Stimulated activated naive CD8-positive, alpha-beta T cell treated with anti-CD3 and anti-CD28 coated beads, Interleukin-15, amount 100 ng/mL, for 72 hours (primary cell): ENCODE results near the gene TMEFF2.

Experiments used
- ATAC-seq: fragments of 150-1000 bp; cut with Tn5 transposase; 2 replicates; pipeline ENCODE4 v1.10.0; 2021; ENCODE audit warnings: mild to moderate bottlenecking, moderate library complexity
- DNase-seq, 2 donors: peaks; one replicate each; pipeline ENCODE4 v3.0.0; 2021 to 2022
- H3K27ac Mint-ChIP-seq, 2 donors: one replicate each; pipeline ENCODE4 v1.8.0; 2022; ENCODE audit warnings: mild to moderate bottlenecking in 2 of 2, mixed read lengths in 2 of 2, moderate library complexity in 2 of 2
- H3K27me3 Mint-ChIP-seq: one replicate; pipeline ENCODE4 v1.8.0; 2022; ENCODE audit warnings: mixed read lengths
- H3K4me1 Mint-ChIP-seq: one replicate; pipeline ENCODE4 v1.8.0; 2022; ENCODE audit warnings: mild to moderate bottlenecking, mixed read lengths
- H3K4me3 Mint-ChIP-seq, 2 donors: one replicate each; pipeline ENCODE4 v1.8.0; 2022; ENCODE audit warnings: mild to moderate bottlenecking in 2 of 2, mixed read lengths in 2 of 2, moderate library complexity in 1 of 2
- H3K9me3 Mint-ChIP-seq, 2 donors: one replicate each; pipeline ENCODE4 v1.8.0; 2022; ENCODE audit warnings: mixed read lengths in 2 of 2

TMEFF2 gene

DNA sequence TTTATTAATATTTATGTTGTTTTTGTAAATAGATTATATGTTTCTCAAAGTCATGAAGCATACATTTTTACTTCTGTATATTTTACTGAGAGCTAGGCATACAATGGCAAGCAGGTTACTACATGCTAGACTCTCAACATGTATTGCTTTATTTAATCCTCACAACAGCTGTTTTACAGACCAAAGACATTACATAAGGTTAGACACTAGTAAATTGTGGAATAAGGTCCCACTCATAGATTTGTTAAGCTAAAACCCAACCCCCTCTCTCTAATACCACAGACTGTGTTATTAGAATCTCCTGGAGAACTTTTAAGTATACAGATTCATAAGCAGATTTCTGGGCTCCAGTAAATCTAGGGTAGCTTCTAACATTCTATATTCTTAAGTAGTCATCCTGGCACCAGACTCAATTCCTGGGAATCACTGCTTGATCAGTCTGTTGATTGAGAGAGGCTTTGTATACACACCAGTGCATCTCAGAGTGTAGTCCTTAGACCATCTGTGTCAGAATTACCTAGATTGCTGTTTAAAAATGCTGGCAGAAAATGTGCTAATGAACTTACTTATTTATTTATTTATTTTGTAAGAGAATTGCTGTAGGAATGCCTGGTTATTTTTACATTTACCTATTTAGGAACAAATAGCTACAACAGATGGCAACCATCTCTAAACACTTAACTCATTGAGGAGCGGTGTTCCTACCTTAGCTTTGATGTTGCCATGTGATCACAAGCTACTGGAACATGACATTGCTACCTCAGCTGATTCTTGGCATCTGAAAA lies 194.3 kb downstream of the TMEFF2 start:
- ATAC-seq, result no peak
- Mint-ChIP-seq H3K4me1 (no peaks in the 10 kb centered on the region), H3K4me3 (no peak overlapping the region), H3K27me3 (no peaks in the 10 kb centered on the region), H3K27ac (no peak overlapping the region), H3K9me3 (no peaks in the 10 kb centered on the region)
- DNase-seq, result no peak

DNA sequence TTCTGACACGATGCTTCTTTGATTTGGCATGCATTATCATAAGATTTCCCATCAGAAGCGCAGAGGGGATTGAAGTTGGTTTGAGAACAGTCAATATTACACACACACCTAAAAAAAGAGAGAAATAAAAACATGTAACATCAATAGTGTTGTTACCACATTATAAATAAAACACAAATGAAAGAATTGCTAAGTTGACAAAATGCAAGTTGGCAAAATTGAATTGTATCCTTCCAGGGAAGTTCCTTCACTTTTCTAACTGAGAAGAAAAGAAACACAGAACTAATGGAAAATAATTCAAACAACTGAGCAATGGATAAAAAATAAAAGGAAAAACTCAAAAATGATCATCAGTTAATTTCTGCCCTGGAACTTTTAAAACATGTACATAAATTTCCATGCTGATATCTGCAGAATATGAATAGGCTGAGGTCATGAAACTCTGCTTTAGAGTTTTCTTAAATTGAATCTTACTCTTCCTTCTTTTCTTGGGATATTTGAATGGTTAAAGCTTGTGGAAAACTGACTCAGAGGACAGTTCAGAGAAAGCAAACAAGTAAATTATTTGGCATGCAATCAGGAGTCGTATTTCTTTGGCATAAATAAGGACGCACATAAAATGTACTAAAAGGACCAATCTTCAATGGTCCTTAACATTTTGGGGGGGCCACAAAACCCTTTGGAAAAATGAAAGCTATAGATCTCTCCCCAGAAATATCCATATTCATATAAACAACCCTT lies 195.5 kb downstream of the TMEFF2 start:
- Mint-ChIP-seq H3K4me3 (no peak overlapping the region), H3K27ac (no peak overlapping the region), H3K4me1 (no peaks in the 10 kb centered on the region), H3K27me3 (no peaks in the 10 kb centered on the region), H3K9me3 (no peaks in the 10 kb centered on the region)
- DNase-seq (no peak), ATAC-seq (no peak)

DNA sequence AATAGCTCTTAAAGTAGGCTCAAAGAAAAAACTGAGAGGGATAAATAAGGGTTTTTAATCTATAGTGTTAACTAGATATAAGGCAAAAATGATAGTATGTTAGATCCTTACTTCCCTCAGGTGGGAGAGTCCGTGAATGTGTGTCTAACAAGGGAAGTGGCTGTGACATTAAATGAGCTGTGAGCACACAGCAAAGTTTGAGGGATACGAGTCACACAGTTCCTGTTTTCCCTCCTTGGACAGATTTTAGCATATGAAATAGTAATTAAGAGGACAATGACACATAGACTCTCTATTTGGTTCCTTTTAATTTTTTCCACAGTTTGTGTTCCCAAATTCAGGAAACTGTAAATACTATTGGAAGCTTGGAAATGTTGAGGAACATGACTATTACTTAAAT lies 199.4 kb downstream of the TMEFF2 start:
- ATAC-seq, result no peak

DNA sequence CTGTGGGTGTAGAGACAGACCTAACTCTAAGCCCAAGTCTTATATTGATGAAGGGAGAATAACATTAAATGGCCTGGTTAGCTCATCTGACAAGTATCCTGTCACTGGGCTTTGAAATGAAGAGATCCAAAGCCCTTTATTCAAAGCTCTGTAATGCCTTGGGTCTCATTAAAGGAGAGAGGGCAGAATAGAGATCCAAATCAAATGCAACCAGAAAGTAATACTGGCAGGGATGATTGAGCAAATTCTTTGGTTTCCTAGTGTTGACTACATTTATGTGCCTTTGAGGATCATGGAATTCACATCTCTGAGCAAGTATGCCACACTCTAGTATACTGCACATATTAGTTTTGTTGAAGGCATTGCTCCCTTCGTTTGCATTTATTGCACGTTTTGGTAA lies 200.0 kb downstream of the TMEFF2 start:
- no peak overlapping the region for H3K4me3 Mint-ChIP-seq
- no peaks in the 10 kb centered on the region for H3K27me3 Mint-ChIP-seq
- no peak overlapping the region for H3K27ac Mint-ChIP-seq
- H3K9me3 Mint-ChIP-seq, result no peaks in the 10 kb centered on the region
- H3K4me1 Mint-ChIP-seq, result no peaks in the 10 kb centered on the region
- no peak for DNase-seq
- ATAC-seq, result no peak

More for the DNA sequence above, 199.4 kb downstream of the TMEFF2 start:
- Mint-ChIP-seq H3K9me3 (no peaks in the 10 kb centered on the region), H3K27ac (no peak overlapping the region), H3K27me3 (no peaks in the 10 kb centered on the region), H3K4me1 (no peaks in the 10 kb centered on the region), H3K4me3 (no peak overlapping the region)
- no peak for DNase-seq

DNA sequence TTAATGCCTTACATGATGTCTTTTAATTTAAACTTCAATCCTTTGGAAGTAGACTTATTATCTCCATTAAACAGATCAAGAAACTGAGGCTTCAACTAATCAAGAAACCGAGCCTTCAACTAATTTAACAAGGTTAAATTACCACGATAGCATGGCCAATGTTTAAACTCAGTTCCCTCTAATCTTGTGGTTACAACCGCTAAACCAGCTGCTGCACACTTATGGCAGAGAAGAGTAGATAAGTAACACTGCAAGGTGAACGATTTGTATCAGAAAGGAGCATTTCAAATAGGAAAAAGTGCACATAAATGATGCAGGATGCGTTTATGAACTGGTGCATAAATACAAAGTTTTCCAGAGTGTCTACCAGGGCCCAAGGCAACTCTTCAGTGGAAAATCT lies 203.3 kb downstream of the TMEFF2 start:
- Mint-ChIP-seq H3K27me3 (no peaks in the 10 kb centered on the region), H3K4me3 (no peak overlapping the region), H3K4me1 (no peaks in the 10 kb centered on the region), H3K27ac (no peak overlapping the region), H3K9me3 (no peaks in the 10 kb centered on the region)
- DNase-seq (no peak), ATAC-seq (no peak)

DNA sequence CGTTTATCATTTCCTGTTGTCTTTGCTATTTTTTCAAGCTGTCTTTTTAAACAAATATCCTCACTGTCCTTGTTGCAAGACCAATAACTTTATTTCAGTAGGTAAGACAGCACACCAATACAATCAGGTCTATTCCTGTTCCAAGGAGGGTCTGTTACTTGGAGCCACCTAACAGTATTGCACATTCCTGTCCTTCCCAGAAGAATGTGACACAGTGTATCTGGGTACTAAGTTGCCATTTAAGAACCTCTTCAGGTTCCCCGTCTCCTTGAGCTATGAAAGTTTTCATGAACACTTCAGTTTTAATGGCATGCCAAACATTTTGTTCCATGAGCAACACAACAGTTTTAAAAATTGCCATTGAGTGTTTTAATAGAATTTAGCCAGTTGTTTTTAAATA lies 209.0 kb downstream of the TMEFF2 start:
- H3K27me3 Mint-ChIP-seq, result no peaks in the 10 kb centered on the region
- DNase-seq (no peak), ATAC-seq (no peak)
- H3K27ac Mint-ChIP-seq, result no peak overlapping the region
- no peak overlapping the region for H3K4me3 Mint-ChIP-seq
- no peaks in the 10 kb centered on the region for H3K9me3 Mint-ChIP-seq
- H3K4me1 Mint-ChIP-seq, result no peaks in the 10 kb centered on the region

DNA sequence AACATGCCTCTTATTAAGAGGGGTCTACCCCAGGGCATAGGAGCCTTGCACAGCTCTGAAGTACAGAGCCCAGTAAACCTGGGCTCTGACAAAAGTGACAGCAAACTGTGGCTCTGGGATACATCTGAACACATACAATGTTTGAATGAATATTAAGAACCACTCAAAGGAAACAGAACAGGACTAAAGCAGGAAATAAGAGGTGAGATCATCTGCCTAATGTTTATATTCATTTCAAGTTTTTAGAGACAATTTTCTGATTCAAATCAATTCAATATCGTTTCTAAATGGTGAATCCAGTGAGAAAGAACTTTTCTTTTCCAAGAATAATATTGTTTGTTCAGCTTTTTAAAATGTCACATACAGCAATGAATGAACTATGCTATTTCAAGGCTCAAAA lies 211.1 kb downstream of the TMEFF2 start:
- DNase-seq (no peak), ATAC-seq (no peak)
- no peak overlapping the region for H3K27ac Mint-ChIP-seq
- H3K9me3 Mint-ChIP-seq, result no peaks in the 10 kb centered on the region
- no peaks in the 10 kb centered on the region for H3K27me3 Mint-ChIP-seq
- H3K4me3 Mint-ChIP-seq, result no peak overlapping the region
- H3K4me1 Mint-ChIP-seq, result no peaks in the 10 kb centered on the region

DNA sequence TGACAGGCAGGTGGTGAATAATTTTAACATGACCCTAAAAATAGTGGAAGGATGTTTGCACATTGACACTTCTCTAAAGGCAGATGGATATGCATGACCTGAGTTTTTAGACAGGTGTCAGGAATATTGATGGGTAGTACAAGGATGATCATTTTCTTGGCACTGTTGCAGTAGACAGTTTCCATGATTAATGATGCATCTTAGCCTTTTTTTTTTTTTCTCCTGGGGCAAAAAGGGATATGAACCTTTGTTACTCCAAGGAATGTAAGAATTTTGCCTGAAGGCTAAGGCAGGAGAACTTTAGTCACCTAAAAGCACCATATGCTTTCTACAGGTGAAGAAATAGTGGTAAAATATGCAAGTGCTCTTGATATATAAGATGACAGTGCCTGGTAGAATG lies 211.5 kb downstream of the TMEFF2 start:
- H3K27me3 Mint-ChIP-seq, result no peaks in the 10 kb centered on the region
- no peaks in the 10 kb centered on the region for H3K9me3 Mint-ChIP-seq
- no peak overlapping the region for H3K27ac Mint-ChIP-seq
- ATAC-seq (no peak), DNase-seq (no peak)
- H3K4me1 Mint-ChIP-seq, result no peaks in the 10 kb centered on the region
- H3K4me3 Mint-ChIP-seq, result no peak overlapping the region

DNA sequence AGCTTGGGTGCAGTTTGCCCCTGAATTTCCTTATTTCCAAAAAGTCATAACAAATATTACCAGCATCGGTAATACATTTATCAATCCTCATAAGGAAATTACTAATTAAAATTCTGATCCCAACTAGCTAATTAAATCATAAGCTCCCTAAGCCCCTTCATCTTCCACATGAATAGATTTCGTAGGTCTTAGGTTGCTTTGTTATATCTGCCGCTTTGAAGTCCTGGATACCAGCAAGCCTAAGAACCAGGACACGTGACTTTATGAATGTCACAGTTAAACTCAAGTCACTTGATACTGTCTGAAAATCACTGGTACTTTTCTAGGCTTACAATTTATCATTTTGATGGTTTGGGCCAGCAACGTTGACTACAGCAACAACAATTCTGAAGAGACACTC lies 213.0 kb downstream of the TMEFF2 start:
- Mint-ChIP-seq H3K4me1 (no peaks in the 10 kb centered on the region), H3K9me3 (no peaks in the 10 kb centered on the region), H3K4me3 (no peak overlapping the region), H3K27ac (no peak overlapping the region), H3K27me3 (no peaks in the 10 kb centered on the region)
- no peak for DNase-seq
- ATAC-seq, result no peak

DNA sequence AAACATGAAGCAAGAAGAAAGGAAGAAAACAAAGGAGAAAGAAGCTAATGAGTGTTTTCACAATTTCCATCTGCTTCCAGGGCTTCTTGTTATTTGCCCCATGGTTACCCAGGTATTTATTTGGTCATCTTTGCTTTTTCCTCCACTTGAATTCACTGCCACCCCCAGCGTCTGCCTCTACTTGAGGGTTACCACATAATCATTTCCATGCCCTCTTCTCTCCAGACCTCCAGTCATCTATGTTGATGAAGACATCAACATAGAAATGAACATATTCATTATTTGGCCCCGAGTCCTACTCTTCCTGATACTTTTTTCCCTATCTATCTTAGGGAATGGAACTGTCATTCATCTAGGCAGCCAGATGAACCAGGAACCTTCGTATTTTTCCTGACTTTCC lies 214.2 kb downstream of the TMEFF2 start:
- Mint-ChIP-seq H3K27me3 (no peaks in the 10 kb centered on the region), H3K27ac (no peak overlapping the region), H3K4me1 (no peaks in the 10 kb centered on the region), H3K9me3 (no peaks in the 10 kb centered on the region), H3K4me3 (no peak overlapping the region)
- ATAC-seq (no peak), DNase-seq (no peak)

DNA sequence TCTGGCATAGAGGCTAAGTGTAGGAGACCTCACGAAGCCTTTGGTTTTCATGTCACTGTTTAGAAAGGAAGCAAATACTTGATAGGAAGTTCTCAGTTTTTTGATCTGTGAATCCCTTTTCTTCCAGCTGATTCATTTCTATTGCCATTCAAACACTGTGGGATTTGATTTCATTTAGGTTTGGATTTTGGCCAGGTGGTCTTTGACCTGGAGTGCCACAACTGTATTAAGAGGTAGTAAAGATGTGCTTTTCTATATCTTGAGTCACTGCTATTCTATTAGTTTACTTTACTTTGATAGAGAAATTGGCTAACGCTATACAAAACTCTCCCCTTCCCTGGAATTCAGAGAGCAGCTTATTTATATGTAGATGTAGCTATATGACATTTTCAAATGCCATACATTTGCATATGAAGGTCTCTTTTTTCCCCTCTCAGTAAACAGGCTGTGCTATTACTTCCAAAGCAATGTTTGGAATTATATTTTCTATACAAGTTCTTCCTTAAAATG lies 215.5 kb downstream of the TMEFF2 start:
- ATAC-seq (no peak), DNase-seq (no peak)
- Mint-ChIP-seq H3K27me3 (no peaks in the 10 kb centered on the region), H3K9me3 (no peaks in the 10 kb centered on the region), H3K4me3 (no peak overlapping the region), H3K4me1 (no peaks in the 10 kb centered on the region), H3K27ac (no peak overlapping the region)

DNA sequence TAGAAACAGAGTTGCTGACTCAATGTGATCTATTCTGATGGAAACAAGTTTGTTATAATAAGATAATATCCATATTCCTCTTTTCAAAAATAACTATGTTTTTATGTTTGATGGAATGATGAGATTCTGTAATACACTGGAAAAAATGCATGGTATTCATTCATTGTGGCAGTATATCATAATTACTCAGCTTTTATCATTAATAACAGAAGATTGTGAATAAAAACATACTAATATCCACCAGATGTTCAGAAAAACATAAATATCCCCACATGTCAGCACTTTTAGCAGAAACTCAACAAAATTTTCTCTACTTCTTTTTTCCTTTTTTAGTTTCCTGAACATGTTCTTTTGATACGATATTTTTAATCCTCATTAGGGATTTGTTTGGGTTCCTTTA lies 217.0 kb downstream of the TMEFF2 start:
- ATAC-seq (no peak), DNase-seq (no peak)
- H3K27me3 Mint-ChIP-seq, result no peaks in the 10 kb centered on the region
- no peak overlapping the region for H3K27ac Mint-ChIP-seq
- H3K9me3 Mint-ChIP-seq, result no peaks in the 10 kb centered on the region
- no peak overlapping the region for H3K4me3 Mint-ChIP-seq
- H3K4me1 Mint-ChIP-seq, result no peaks in the 10 kb centered on the region

DNA sequence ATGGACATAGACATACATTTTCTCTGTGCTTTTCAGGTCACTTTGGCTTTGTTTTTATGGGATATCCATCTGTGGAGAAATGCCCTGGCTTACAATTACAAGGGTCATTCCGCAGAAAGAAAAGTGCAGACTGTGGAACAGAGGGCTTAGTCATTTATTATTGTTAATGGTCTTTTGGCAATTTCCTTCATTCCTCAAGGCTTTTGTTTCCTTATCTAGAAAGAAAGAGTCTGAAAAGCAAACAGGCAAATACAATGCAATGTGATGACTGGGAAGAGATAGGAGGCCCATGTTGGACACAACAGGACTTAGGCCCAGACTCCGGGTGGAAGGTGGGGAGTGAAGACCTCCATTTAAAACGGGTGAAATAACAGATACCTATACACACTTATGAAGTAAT lies 218.3 kb downstream of the TMEFF2 start:
- no peak for DNase-seq
- Mint-ChIP-seq H3K4me3 (no peak overlapping the region), H3K9me3 (no peaks in the 10 kb centered on the region), H3K4me1 (no peaks in the 10 kb centered on the region), H3K27ac (no peak overlapping the region), H3K27me3 (no peaks in the 10 kb centered on the region)
- ATAC-seq, result no peak

DNA sequence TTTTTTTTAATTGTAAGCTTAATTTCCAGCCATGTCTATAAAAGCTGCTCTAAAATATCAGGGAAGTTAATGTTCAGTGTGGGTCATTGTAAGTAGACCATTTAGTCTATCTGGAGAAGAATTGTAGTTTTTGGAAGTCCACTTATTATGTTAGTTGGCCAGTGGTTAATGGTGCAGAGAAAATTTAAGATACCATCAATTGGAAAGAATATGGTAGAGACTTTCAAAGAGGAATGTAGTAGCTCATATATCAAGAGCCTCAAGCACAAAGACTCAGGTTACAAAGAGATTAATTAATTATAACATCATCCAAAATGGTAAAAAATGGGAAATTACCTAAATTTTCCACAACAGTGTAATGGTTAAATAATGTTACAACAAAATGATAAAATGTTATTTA lies 220.1 kb downstream of the TMEFF2 start:
- DNase-seq (no peak), ATAC-seq (no peak)
- Mint-ChIP-seq H3K4me1 (no peaks in the 10 kb centered on the region), H3K27me3 (no peaks in the 10 kb centered on the region), H3K27ac (no peak overlapping the region), H3K9me3 (no peaks in the 10 kb centered on the region), H3K4me3 (no peak overlapping the region)

DNA sequence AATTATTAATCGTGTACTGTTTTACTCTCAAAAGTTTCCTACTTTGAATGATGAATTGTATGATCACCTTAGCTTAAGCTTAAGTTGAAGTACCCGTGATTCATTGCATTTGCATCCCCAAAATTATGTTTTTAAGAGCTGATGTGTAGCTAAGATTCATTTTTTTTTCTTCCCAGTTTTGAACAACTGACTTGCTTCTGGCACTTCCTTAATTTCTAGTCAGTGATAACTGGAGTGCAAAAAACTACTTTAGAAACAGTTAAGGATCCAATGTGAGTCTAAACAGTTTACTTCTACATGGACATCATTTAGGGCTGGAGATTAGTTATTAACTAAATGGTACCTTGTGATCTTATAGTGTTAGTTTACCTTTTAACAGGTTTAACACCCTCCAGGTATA lies 223.9 kb downstream of the TMEFF2 start:
- Mint-ChIP-seq H3K27me3 (no peaks in the 10 kb centered on the region), H3K9me3 (no peaks in the 10 kb centered on the region), H3K4me3 (no peak overlapping the region), H3K27ac (no peak overlapping the region), H3K4me1 (no peaks in the 10 kb centered on the region)
- DNase-seq, result no peak
- no peak for ATAC-seq

DNA sequence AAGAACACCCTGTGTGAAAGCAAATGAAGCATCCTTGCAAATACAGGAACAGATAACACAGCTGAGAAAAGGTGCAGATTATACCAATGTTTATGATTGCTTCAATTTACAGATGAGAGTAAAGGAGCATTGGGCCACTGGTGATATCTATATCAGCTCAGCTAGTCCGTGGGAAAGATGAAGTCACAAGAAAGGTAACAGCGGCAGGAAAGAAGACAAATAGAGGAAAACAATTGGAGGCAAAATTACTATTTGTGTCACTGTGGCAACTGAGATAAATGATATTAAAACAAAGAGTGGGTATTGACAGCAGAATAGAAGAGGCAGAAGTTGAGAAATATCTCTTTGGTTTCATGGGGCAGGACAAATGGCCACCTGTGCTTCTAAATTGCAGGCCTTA lies 226.6 kb downstream of the TMEFF2 start:
- H3K4me1 Mint-ChIP-seq, result no peaks in the 10 kb centered on the region
- no peak overlapping the region for H3K4me3 Mint-ChIP-seq
- H3K9me3 Mint-ChIP-seq, result no peaks in the 10 kb centered on the region
- no peaks in the 10 kb centered on the region for H3K27me3 Mint-ChIP-seq
- DNase-seq (no peak), ATAC-seq (no peak)
- H3K27ac Mint-ChIP-seq, result no peak overlapping the region
